Activated CD4-positive, alpha-beta T cell treated with anti-CD3 and anti-CD28 coated beads for 48 hours (primary cell): ENCODE data around the gene KAT2A.

Experiments used
- DNase-seq: peaks from one replicate; pipeline ENCODE4 v3.0.0-alpha.2; 2020

KAT2A gene

DNA sequence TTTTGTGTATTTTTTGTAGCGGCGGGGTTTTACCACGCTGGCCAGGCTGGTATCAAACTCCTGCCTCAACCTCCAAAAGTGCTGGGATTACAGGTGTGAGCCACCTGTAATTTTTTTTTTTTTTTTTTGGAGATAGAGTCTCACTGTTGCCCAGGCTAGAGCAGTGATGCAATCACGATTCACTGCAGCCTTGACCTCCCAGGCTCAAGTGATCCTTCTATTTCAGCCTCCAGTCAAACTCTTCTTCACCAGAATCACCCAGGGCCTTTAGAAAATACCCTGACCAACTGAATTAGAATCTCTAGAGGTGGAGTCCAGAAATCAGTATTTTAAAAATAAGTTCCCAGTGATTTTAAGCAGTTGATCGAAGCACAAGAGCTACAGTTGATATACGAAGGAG is 14.0 kb upstream of the KAT2A start:
- DNase-seq, result no peak

DNA sequence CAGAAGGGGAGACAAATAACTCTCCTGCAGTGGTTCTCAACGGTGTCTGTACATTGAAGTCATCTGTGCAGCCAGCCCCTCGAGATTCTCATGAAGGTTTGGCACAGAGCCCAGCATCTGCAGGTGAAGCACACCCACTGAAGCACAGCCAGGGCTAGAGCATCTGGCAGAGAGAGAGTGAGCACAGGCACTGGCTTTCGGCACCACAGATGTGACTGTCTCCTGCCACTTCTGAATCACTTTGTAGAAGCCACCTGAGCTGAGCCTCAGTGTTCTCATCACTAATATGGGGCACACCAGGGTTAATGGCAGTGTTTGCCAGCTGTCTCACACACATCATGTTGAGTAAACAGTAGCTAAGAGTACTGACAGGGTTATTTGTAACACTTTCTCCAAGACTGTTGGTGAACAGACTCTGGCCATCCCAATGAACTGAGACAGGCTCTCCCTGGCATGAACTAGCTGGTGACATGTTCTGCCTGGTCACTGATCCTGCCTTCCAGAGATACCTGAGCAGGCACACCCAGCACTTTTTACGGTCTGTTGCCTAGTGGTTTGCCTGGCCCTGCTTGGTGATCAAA is 12.4 kb upstream of the KAT2A start:
- peak; percentile 42 for DNase-seq

DNA sequence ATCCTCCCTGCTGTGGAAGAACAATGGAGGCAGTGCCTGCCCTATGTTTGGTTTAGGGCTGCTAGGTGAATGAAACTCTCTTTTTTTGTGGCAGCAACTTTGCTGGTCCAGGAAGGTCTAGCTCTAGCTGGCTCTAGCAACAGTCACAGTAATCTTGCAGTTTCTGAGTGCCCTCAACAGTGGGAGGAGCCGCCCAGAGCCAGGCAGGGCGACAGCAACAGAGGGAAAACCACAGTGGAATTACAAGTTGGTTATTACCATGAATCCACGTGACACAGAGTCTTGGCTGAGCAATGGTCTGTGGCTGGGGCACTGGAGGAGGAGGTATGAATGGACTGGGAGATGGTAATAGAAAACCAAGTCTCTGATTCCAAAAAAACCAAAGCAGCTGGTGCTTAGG is 11.8 kb upstream of the KAT2A start:
- DNase-seq, result peak; percentile 64

DNA sequence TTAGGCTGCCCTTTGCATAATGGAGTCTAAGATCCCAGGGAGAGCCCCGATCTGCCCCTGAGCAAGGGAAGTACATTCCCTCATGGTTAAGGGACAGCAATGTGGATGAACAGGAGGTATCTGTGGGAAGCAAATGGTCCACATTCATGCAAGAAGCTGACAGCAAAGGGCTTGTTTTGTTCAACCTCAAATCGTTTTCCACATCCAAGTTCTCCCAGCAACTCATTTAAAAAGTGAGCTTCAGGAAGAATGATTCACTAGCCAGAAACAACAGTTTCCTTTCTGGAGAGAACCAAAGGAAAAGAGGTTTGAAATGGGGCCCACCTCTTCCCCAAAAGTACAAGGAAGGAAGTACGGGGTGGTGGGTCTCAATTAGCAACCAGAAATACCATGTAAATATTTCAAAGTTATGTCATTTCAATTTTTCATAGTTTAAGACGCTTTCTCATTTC is 10.8 kb upstream of the KAT2A start:
- DNase-seq, result no peak

DNA sequence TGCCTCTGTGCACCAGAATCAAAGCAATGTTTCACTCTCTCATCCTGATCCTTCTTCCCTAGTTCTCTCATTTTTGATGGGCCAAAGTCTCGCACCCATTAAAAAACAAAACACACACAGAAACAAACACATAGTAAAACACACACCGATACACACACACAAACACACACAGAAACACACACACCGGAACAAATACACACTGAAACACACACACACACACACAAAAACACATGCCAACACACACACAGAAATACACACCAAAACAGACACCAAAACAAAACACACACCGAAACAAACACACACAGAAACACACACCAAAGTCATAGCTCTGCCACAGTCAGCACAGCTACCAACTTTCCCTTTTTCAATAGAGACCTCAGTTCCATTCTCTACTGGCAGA is 10.1 kb upstream of the KAT2A start:
- no peak for DNase-seq

DNA sequence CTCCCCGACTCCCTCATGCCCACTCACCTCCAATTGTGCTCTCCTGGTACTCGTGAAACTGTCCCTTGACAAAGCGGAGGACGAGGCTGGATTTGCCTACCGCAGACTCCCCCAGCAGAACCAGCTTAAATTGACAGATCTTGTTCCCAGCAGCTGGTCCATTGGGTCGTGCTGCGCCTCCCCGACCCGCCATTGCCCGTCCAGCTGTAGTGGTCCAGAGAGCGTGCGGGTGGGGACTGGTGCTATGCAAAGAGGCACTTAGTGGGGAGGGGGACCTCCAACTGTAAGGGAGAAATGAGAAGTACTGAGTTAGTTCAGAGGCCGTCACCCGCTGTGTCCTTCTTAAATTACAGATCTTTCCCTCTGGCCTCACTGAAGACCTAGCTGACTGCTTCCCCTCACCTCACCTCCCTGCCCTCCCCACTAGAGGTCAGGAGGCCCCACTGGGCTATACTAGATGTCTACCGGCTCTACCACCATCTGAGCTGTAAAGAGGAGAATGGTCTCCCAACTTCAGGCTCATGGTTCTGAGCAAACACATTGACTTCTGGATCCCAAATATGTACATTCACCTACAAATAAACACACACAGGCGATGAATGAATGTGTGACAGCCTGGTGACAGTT is 9.3 kb upstream of the KAT2A start:
- DNase-seq, result no peak

DNA sequence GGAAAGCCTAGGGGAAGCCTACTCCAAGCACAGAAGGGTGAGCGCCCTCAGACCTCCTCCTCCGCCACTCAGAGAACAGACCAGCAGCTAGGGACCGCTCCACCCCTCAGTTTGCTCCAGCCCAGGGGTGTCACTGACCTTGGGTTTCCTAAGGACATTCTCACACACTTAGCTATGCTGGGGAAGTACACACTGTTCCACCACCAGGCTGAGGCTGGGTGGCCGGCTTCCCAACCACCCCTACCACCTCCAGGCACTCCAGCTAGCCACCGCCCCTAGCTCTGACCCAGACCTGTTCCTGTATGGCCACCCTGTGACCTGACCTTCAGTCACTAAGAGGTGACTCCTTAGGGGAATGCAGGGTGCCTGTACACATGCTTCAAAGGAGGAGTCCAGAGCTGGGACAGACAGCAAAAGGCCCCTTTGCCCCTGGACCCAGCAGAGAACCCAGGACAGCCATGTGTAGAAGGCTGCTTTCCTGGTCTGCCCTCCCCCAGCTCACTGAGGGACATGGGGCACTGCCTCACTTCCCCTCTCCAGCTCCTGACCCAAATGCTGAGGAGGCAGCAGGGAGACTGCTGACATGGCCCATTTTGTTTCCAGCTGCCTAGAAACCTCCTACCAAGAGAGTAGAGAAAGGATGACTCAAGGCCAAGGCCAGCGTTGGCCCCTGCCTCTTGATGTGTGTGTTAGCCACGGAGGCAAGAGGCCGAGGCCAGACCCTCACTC is 8.1 kb upstream of the KAT2A start:
- DNase-seq, result no peak

DNA sequence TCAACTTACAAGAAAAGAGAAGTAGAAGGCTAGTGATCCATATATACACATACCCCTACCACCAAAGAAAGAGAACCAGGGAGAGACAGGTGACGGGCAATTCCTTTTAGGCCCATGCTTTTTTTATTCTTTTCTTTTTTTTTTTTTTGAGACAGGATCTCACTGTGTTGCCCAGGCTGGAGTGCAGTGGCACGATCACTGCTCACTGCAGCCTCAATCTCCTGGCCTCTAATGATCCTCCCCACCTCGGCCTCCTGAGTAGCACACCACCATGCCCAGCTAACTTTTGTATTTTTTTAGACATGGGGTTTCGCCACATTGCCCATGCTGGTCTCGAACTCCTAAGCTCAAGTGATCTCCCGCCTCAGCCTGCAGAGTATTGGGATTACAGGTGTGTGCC is 6.2 kb upstream of the KAT2A start:
- DNase-seq, result no peak

DNA sequence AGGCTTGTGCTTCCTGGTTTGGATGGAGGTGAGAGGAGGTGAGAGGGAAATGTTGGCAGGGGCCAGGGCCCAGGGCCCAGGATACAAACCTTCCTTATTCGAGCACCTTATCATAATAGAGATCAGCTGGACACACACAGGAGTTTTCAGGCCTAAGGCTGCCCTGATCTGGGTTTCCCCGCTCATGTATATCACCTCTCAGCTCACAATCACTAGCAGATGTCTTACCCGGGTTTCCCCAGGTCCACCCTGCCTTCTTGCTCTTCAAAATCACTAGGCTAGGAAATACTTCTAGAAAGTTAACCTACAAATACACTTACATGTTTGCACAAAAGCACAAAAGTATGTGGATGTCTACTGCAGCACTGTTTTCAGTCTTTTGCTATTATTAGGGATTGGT is 5.7 kb upstream of the KAT2A start:
- no peak for DNase-seq

DNA sequence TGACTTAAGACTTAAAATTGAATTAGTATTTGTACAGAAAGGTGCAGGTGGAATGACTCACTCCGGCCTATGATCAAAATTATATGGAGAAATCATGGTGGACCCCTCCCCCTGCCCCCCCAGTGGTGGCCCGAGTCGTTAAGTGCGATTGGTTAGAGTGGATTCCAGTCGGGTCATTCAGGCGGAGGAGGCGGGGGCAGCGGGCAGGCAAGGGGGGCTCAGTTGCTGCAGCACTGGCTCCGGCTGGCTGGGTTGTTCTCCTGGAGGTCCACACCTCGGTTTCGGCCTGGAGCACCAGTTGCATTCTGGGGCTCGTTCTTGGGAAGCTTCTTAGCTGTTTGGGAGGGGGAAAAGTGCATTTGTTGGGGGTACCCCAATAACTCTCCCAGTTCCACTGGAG is 4.4 kb upstream of the KAT2A start:
- DNase-seq, result no peak

DNA sequence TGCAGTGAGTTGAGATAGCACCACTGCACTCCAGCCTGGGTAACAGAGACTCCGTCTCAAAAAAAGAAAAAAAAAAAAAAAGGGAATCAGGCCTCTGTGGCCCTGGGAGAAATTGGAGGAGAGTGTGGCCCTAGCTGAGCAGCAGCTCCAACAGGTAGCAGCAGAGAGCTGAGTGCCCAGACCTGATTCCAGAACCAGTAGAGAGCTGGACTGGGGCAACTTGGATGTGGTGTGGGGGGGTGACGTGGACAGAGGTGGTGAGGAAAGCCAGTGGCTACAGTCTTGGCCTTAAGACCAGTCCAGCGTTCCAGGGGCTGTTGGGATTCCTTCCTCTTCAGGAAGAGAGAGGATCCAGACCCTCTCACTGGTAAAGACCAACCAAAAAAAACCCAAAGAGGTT is 3.1 kb upstream of the KAT2A start:
- DNase-seq, result no peak

DNA sequence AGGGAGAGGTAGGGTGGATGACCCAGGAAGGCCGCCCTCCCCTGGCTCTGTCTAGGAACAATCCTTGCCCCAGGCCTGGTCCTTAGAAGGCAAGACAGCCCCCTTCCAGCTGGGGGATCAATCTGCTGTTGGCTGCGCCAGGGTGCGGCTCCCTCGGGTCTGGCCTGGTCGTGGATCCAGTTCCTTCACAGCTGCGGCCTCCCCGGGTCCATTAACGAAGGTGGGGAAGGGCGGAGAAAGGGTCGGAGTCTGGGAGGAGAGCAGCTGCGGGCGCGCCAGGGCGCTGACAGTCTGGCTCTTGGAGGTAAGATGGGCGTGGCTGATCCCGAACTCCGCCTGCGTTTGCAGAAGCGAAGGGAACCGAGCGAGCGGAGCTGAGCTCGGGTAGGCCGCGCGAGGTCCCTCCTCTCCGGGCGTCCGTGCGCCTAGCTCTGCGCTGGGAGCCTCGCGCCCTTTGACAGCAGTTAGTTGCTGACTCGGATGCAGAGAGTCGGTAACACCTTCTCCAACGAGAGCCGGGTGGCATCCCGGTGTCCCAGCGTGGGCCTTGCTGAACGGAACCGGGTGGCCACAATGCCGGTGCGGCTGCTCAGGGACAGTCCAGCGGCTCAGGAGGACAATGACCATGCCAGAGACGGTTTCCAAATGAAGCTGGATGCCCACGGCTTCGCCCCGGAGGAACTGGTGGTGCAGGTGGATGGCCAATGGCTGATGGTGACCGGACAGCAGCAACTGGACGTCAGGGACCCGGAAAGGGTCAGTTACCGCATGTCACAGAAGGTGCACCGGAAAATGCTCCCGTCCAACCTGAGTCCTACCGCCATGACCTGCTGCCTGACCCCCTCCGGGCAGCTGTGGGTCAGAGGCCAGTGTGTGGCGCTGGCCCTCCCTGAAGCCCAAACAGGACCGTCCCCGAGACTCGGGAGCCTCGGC is 1.5 kb upstream of the KAT2A start, which contains the start of gene HSPB9:
TSS of gene HSPB9 (plus strand) at position 434 of the 933 bp plus-strand sequence. CDS start at position 481, 47 bp downstream.
- no peak for DNase-seq

DNA sequence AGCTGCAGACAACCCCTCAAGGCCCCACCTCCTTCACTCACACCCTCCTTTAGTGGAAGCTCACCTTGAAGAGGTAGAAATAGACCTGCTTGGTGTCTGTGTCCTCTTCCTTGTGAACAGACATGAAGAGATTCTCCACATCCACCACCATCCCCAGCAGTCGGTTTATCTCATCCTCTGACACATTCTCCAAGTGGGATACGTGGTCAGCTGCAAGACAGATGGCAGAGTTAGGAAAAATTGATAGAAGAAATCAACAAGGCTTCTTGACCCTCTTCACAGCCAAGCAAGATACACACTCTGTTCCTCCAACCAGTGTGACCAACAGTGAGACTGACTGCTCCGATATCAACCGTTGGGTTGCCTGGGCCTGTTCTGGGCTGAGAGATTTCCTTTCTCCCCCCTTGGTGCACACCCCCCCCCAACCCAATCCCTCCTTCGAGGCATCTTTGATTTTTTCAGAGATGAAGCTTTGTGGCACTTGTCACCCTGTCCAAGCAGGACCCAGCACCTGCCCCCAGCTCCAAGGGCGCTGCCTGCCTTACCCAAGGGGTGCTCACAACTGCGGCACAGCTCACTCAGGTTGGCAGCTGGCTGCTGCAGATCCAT is 902 bp downstream of the KAT2A start:
- DNase-seq, result peak; percentile 27

DNA sequence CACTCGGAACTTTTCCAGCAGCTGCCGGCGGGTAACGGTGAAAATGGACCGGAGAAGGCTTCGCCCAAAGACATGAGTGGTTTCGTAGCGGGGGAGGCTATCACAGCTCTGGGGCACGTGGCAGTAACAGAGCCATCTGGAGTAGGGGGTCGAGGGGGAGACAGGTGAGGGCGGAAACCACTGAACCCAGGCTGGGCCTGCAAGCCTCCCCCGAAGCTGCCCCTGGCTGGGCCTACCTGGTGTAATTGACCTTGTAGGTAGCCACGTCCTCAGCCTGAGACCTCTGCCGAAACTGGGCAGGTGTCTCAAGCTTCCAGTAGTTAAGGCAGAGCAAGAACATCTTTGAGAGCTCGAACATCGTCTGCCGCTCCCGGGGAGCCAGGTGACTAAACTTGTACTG is 1.9 kb downstream of the KAT2A start:
- no peak for DNase-seq

DNA sequence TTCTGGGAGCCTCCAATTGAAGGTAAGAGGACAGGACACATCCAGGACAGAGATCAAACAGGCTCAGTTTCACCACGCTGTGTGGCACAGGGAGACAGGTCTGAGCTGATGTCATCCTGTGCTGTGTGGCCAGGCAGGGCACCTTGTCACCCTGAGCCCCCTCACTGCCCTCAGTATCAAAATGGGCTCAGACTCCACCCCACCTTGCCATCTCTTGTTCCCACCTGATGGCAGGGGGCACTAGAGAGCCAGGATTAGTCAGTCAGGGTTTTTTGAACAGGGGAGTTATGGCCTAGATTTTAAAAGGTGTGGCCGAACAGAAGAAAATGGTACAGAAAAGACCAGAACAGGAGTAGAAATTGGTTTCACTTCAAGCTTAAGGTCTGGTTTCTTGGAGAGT is 2.6 kb downstream of the KAT2A start:
- DNase-seq, result peak; percentile 70

DNA sequence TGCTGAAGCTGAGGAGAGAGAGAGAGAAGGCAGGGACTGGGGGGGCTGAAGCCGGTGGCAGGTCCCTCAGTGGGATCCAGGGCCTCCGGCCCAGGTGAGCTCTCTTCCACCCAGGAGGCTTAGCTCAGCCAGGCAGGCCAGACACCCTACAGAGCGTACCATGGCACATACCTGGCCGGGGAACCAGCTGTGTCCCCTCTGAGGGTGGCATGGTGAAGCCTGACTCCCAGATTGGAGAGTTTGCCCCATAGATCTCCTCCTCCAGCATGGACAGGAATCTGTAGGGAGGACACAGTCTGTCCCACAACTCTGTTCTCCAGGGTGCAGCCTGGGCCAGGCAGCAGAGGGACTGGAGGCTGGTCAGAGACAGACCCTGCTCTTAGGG is 3.0 kb downstream of the KAT2A start:
- no peak for DNase-seq

DNA sequence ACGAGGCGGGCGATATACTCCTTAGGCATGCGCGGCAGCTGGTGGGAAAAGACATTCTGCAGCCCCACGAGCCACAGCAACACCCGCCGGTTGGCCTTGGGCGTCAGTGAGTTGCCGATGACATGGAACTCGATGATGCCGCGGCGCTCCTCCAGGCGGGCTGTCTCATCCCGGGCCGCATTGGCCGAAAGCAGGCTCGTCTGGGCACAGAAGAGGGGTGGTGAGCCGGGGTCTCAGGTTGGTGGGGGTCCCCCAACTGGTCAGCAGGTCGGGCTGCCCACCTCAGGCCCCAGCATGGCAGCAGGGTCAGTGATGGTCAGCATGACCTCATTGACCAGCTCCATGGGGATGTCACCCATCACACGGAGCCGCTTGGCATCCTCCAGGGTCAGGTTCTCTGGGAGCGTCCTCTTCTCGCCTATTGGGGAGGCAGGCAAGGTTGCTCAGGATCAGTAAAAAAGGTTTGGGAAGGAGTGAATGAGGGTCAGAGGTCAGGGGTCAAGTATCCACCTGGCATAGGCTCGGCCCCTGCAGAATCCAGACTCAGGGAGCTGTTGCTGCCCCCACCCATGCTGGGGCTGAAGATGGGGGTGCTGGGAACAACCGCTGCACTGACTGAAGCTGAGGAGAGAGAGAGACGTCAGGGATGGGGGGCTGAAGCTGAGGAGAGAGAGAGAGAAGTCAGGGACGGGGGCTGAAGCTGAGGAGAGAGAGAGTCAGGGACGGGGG is 3.6 kb downstream of the KAT2A start:
- DNase-seq, result no peak

DNA sequence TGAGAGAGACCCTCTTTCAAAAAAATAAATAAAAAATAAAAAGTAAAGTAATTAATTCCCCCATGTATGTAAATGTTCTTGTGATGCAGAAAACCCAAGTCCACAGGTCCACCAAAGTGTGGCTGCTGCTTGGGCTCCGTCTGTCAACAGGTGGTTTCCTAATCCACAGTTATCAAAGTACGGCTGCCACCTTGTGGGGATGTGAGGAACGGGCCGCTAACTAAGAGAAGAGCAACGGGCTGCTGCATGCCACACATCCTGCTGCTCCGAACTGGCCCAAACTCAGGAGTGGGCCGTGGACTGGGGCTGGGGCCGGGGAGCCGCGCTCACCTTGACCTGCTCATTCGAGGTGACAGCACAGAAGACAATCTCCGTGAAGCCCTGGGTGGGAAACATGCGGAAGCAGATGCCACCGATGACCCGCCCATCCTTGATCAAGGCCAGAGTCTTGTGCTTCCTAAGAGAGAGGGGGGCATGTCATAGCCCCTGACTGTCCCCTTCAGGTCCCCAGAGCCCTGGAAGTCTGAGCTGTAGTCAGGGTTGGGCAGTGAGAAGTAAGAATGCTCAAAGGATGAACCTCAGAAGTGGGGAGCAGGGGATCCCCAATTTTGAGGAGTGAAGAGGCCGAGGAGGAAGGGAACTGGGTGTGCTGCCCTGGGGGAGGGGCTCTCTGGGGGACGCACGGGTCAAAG is 4.3 kb downstream of the KAT2A start:
- DNase-seq, result peak; percentile 87

DNA sequence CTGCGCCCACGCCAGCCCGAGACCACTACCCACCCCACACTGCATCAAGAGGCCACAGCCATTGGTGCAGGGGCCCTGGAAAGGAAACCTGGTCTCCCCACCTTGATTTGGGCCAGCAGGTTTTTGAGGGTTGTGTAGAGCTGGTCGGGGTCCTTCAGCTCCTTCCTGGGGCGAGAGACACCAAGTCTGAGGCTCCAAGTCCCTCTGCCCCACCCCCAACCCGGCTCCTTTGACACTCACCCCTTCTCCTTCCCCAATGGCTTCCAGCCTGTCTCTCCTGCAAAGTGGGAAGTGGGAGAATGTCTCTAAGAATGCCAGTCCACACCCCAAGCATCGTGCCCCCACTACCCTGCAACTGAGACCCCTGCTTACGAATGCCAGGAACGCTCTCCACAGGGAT is 7.0 kb downstream of the KAT2A start:
- no peak for DNase-seq

DNA sequence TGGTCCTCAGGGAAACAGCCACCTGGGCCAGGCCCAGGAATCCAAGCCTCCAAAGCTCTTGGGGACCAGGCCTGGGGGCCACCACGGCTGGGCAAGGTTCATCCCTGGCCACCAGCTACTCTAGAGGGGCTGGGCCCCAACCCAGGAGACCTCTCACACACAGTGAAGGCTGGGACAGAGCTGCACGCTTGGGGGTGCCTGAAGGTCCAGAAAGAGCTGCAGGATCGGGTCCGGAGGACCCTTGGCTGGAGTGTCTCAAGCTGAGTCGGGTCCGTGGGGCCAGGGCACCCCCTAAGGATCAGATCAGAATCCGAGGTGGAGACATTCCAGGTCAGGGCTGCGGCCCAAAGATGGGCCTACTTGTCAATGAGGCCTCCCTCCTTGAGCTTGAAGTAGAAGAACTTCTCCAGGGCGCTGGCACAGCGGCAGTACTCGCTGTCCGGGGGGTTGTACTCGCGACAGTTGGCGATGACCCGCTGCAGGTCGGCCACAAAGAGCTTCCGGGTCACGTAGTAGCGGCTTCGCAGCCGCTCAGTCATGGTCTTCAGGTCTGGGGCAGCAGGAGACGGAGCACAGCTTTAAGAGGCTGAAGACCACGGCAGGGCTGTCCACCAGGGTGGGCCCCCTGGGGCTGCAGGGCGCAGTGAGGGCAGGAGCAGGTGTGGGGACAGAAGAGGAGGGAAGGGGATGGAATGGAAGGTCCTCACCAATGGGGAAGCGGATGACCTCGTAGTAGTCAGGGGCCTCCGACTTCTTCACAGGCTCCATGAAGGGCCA is 7.7 kb downstream of the KAT2A start:
- DNase-seq, result no peak
